AG09319 (cell line): ENCODE data around the gene PCSK2.

ENCODE experiments used
- DNase-seq: peaks from one replicate; pipeline ENCODE4 v3.0.0-alpha.2; 2010; ENCODE audit warnings: low read depth; ENCODE audit errors: extremely low read depth
- CTCF ChIP-seq: IDR thresholded peaks from 2 replicates; pipeline ENCODE4 v1.5.1; 2011; ENCODE audit warnings: low read depth, mild to moderate bottlenecking, inconsistent platforms, low read length, moderate library complexity

Gene PCSK2

GRCh38 chr20:17295991-17296390, 69.2 kb downstream of the PCSK2 start:
- no peak for DNase-seq
- no peak for TF ChIP-seq CTCF

- no peak for DNase-seq
- TF ChIP-seq CTCF, result no peak
These were observed 71.3 kb downstream of the PCSK2 start for GRCh38 chr20:17298171-17298570.

- TF ChIP-seq CTCF, result no peak
- no peak for DNase-seq
These were observed 71.9 kb downstream of the PCSK2 start for GRCh38 chr20:17298751-17299150.

- no peak for DNase-seq
- no peak for TF ChIP-seq CTCF
These were observed 73.3 kb downstream of the PCSK2 start for GRCh38 chr20:17300113-17300512.

GRCh38 chr20:17304774-17305173, 77.9 kb downstream of the PCSK2 start:
- no peak for TF ChIP-seq CTCF
- DNase-seq, result no peak

- no peak for DNase-seq
- TF ChIP-seq CTCF, result no peak
These were observed 79.6 kb downstream of the PCSK2 start for GRCh38 chr20:17306427-17306826.

GRCh38 chr20:17314264-17314663, 87.4 kb downstream of the PCSK2 start:
- DNase-seq, result no peak
- no peak for TF ChIP-seq CTCF
